CD1c-positive myeloid dendritic cell (primary cell): ENCODE data around the gene SYNJ2.
A peak's percentile ranks its signal among the peaks of the same experiment; 100 is the strongest.
"Not testable (repeated sequence)": the region's sequence is repeated elsewhere in the genome, so short reads cannot be mapped to it uniquely, and the experiment has no call there.

Experiments used
- DNase-seq: peaks from one replicate; pipeline ENCODE4 v3.0.0-alpha.2; 2016; ENCODE audit errors: extremely low spot score

SYNJ2 gene

DNA sequence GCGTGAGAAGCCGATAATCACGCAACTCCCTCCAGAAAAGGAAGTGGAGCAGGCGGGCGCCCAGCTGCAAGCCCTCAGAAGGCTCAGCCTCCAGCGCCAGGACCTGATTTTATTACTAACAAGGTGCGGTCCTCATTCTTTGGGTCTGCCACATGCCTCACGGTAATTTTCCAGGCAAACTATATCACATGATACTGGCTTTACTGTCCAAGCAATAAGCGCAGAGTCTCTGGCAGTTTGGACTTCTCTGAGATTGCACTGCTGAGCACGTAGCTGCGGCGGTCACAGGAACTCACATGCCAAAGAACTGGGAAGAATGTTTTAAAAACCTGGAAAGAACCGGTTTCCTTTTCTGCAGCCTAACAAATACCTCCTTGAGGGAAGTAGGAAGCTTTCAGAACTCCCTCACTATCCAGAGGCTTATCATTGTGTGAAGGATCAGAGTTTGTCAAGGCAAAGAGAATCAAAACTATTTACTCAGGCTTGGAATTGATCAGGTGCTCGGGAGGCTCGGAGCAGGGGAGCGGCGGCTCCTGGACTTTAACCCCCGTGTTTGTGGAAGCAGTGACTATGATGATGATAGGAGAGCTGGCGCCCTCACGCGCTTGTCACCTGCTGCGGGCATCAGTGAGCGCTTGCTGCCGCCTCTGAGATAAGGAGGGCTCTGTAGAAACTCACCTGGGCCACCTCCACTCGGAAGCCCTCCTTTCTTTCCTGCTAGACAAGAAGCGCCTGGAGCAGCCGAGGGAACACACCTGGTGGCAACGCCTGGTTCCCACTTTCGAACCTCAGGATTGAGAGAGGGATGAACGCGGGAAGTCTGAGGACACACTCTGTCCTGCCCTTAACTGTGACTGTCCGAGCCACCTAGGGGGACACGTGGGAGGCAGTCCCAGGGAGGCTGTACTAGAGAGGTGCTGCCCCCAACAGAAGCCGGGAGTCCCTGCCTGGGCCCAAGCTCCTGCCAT lies 27.2 kb upstream of the SYNJ2 start:
- peak; percentile 17 for DNase-seq

DNA sequence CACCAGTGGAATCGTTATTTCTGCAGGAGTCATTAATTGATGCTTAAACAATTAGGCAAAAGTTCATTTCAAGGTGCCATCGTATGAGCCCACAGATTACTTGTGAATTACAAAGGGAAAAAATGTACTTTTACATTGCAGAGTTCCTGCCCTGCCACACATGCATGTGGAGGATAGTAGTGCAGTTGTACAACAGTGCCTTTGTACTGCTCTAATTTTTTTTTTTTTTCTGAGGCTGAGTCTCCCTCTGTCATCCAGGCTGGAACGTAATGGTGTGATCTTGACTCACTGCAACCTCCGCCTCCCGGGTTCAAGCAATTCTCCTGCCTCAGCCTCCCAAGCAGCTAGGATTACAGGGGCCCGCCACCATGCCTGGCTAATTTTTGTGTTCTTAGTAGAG lies 26.0 kb upstream of the SYNJ2 start:
- no peak for DNase-seq

- no peak for DNase-seq
These were observed 25.4 kb upstream of the SYNJ2 start for GRCh38 chr6:157956171-157956730.

GRCh38 chr6:157959451-157960227 lies 22.0 kb upstream of the SYNJ2 start:
- no peak for DNase-seq

GRCh38 chr6:157961153-157961831 lies 20.4 kb upstream of the SYNJ2 start:
- no peak for DNase-seq

DNA sequence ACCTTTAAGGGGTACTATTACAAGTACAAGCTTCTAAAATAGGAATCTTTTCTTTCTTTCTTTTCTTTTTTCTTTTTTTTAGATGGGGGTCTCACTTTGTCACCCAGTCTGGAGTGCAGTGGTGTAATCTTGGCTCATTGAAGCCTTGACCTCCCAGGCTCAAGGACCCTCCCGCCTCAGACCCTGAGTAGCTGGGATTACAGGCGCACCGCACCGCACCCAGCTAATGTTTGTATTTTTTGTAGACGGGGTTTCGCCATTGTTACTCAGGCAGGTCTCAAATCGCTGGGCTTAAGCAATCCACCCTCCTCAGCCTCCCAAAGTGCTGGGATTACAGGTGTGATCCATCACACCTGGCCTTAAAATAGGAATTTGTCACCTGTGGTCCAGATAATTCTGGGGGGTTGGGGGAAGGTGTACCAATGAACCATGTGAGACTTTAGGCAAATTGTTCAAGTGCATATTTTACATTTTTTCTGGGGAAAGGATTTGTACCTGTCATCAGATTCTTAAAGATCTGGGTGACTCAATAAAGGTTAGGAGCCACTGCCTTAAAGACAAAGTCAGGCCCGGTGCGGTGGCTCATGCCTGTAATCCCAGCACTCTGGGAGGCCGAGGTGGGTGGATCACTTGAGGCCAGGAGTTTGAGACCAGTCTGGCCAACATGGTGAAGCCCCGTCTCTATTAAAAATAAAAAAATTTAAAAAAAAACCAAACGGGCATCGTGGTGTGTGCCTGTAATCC lies 19.7 kb upstream of the SYNJ2 start:
- no peak for DNase-seq

DNA sequence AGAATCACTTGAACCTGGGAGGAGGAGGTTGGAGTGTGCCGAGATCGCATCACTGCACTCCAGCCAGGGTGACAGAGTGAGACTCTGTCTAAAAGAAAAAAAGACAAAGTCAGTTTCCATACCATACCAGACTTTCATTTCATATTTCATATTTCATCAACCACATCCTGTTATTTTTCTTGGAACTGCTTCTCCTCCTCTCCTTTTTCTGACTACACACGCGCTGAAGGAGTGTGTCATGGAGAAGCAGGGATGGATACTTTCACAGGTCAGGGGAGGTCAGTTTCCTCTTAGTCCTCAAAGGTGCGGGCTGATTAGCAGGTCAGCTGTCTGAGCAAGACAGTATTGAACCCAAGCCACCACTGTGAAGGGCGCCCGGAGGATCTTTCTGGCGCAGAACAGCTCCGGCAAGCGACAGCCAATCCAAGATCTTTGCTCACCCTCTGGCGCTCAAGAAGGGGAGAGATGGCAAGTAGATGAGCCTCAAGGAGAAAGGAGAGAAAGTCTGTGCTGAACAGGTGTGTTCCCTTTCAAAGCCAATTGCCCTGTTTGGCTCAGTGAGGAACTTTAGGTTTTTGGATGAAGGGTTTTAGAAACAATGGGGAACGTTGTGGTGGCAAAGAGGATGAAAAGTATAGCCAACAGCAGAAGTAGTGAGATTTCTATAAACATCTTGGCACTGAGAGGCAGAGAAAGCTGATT lies 18.9 kb upstream of the SYNJ2 start:
- DNase-seq = peak; percentile 49

DNA sequence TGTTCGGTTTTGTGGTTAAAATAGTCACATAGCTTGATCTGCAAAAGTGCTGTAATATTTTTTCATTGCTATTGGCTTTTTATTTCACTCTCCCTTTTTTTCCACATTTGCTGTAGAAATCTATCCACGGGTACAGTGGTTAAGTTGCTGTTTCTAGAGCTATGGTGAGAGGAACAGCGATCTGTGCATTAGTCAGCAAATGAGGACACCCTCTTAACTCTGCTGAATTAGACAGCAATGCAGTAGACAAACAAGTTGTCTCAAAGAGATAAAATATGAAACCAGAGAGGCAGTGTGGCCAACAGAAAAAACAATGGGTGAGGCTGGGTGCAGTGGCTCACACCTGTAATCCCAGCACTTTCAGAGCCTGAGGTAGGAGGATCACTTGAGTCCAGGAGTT lies 17.6 kb upstream of the SYNJ2 start:
- no peak for DNase-seq

- DNase-seq = no peak
These were observed 16.3 kb upstream of the SYNJ2 start for GRCh38 chr6:157965387-157965786.

DNA sequence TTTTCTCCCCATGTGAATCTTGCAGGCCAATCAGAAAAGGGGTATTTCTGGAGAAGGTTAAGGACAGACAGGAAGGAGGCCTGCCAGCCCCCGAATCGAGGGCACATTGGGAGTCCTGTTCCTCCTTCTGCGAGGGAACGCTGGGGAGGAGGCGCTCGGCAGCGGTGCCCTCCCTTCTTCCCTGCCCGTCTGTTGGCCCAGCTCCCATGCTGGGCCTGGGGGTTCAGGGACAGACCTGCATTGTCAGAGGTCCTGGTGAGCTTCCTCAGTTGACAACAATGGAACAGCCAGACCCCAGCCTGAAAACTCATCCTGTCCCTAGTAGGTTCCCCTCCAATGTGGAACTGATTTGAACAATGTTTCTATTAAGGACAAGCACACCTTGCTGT lies 15.1 kb upstream of the SYNJ2 start:
- no peak for DNase-seq

GRCh38 chr6:157967020-157967419 lies 14.6 kb upstream of the SYNJ2 start:
- DNase-seq = no peak

- DNase-seq = no peak
These were observed 14.2 kb upstream of the SYNJ2 start for GRCh38 chr6:157967486-157967885.

GRCh38 chr6:157972177-157972576 lies 9.5 kb upstream of the SYNJ2 start:
- DNase-seq = not testable (repeated sequence)

DNA sequence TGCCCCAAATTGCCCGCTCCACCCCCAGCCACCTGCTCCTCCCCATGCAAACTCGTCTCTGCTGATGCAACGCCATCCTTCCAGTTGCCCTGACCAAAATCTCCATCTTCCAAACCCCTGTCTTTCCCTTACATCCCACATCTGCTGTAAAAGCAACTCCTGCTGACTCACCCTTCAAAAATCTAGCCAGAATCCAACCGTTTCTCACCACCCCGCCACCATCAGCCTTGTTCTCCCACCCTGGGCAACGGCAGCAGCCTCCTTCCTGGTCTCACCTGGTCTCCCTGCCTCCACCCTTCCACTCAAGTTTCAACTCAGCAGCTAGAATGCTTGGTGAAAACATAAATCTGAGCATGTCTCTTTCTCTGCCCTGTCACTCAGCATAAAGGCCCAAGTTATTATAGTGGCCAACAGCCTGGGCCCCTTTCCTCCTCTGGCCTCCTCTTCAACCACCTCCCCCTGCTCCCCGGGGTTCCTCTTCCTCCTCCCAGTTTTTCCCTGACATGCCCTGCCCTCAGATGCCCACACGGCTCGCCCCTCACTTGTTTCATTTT lies 7.2 kb upstream of the SYNJ2 start:
- no peak for DNase-seq

DNA sequence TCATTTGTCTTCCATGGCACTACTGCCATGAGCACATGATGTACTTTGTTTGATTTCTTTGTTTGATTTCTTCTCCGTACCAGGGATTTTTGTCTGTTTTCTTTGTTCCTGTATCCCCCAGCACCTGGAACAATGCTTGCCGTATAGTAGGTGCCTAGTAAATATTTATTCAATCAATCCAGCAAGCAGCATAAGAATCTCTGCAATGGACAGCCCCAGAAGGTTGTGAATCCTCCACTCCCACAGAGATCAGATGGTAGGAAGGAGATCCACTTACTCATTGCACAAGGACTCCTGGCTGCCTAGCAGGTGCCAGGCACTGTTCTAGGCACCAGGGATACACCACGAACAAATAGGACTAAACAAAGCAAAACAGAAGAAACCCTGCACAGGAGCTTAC lies 6.7 kb upstream of the SYNJ2 start:
- DNase-seq = no peak

- DNase-seq = no peak
These were observed 6.2 kb upstream of the SYNJ2 start for GRCh38 chr6:157975456-157975855.

DNA sequence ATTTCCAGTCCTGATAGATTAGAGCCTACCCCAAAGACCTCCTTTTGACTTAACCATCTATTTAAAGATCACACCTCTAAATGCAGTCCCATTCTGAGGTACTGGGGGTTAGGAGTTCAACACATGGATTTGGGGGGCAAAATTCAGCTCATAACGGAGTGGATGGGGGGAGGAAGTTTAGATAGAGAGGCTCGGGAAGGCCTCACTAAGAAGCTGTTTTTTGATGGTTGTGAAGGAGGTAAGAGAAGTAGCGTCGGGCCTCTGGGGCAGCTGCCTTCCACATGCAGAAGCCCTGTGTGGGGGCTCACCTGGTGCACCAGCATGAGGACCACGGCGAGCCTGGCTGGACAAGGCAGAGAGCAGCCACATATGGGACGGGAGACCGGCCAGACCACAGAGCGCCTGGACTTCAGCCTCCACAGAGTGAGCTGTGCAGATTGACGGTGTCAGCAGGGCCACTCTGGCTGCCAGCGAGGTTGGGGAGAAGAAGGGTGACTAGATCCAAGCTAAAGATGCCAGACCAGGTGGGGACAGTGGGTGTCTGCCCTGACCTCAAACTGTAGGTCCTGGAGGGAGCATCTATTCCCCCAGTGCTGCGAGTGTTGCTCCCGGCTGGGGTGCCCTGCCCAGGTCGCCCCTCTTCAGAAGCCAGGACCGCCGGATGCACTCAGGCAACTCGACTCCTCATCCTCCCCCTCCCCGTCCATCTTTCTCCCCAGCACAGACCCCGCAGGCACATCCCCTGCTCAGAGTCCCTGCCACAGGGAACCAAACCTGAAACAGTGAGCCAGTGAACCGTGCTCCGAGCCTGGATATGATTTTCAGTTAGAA lies 5.1 kb upstream of the SYNJ2 start:
- no peak for DNase-seq

- no peak for DNase-seq
These were observed 4.4 kb upstream of the SYNJ2 start for GRCh38 chr6:157977176-157977804.
